Ureter (tissue), 1 donor: ENCODE results near the gene PRKCE. TPM values are rescaled to one million over a fixed set of nuclear protein-coding genes. Genes with fewer than 3 reads are reported as not detected.
"Not testable (repeated sequence)": the region's sequence is repeated elsewhere in the genome, so short reads cannot be mapped to it uniquely, and the experiment has no call there.

Experiments used
- DNase-seq: peaks from one replicate; pipeline ENCODE4 v3.0.0-alpha.2; 2020; ENCODE audit warnings: low spot score
- total RNA-seq: library from RNA; stranded (reverse); gene quantifications from one replicate; pipeline ENCODE4 v1.2.4, GENCODE V29; 2023
- donor health status: DM: yes; HTN: yes; CAD: no.

The PRKCE gene
- total RNA-seq, 1 donor from 2014 or later, result 54.3 TPM

- DNase-seq, result no peak
Measured at GRCh38 chr2:46187112-46187618, 535.7 kb downstream of the PRKCE start.

- DNase-seq, result no peak
Measured at GRCh38 chr2:46188041-46188716, 536.7 kb downstream of the PRKCE start.

- DNase-seq, result no peak
Measured at GRCh38 chr2:46193356-46193755, 541.9 kb downstream of the PRKCE start.

- DNase-seq, result no peak
Measured at GRCh38 chr2:46193855-46194254, 542.4 kb downstream of the PRKCE start.

GRCh38 chr2:46194856-46195255, 543.4 kb downstream of the PRKCE start:
- DNase-seq, result no peak

DNA sequence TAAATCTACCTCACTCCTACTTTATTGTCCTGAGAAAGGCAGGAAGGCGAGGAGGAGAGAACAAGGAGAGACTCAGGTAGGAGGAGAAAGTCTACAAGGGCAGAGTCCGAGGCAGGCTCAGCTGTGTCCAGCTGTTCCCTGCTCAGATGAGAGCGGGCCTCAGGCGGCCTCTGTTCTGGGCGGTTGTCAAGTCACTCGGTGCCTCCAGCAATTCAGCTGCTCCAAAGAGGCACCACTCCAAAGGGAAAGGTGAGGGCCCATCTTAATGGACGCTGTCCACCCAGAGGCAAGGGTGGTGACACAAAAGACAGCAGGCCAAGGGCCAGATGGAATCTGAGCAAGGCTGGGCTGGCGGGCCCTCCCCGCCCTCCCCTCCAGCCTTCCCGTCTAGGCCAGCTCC, 544.3 kb downstream of the PRKCE start:
- no peak for DNase-seq

DNA sequence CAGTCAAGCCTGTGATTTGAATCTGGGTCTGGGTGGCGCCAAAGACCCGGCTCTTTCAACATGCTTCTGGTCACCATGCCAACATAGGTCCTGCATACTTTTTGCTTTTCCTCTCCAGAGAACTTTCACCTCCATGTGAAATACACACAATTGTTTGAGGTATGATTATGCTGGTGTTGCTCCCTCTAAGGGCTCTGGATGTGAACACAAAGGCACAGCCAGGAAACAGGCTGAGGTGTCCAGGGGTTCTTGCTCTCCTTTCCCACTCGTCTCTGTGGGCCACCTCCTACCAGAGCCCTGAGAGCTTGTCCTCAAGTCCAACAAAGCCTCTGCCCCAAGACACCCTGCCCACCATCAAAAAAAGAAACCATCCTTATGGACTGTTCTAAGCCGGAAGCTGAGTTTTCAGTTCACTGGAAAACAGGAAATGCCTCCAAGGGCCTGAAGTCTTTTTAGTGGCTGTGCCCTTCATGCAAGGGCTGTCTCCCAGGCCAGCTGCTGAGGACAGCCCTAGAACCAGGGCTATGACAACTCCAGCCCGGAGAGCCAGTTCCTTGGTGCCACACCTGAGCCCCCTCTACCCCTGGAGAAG, 545.5 kb downstream of the PRKCE start:
- DNase-seq, result no peak

GRCh38 chr2:46197672-46198071, 546.2 kb downstream of the PRKCE start:
- no peak for DNase-seq

DNA sequence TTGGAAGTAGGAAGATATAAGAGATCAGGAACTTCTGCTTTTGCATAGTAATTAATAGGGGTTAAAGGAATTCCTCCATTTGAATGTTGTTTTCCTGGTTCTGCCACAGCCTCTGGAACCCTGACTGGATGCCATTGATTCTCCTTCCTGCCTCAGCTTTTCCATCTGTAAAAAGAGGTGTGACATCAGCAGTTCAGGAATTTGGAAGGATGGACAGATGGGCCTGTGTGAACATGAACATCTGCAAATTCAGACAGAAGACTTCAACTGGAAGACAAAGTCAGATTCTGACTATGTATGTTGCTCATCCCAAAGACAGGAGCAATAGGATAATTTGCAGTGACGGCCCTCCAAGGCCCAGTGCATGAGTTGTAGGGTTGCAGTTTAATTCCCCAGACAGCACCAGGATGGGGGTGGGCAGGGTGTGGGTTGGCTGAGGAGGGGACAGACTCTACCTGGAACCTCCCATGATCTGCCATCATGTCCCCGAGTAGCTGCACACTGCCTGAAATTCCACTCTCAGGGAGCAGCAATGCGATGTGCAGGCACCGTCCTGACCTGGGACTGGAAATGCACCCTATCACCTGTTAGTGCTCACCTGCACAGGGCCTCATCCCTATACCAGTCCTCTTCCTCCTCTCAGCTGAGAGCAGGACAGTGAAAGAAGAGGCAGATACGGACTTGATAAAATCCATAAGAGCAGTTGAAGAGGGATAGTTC, 546.8 kb downstream of the PRKCE start:
- no peak for DNase-seq

GRCh38 chr2:46198966-46199365, 547.5 kb downstream of the PRKCE start:
- DNase-seq, result no peak

- DNase-seq, result no peak
Measured at GRCh38 chr2:46200100-46200690, 548.7 kb downstream of the PRKCE start.

- no peak for DNase-seq
Measured at GRCh38 chr2:46200861-46201605, 549.6 kb downstream of the PRKCE start.

DNA sequence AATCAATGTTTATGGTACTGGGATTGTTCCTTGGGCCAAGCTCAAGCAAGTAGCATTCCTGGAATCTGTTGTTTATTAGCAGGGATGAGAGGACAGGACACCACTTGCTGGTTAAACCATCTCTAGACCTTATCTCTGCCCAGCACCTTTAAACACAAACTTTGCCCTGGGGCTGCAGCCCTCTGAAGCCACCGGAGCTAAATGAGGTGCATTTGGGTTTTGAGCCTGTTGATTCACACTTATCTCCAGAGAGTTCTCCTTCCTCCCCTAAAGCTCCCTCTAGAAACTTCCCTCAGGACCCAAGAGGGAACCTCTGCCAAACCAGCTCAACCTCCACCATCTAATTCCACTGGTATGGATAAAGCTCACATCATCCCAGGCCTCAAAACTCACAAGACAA, 551.0 kb downstream of the PRKCE start:
- no peak for DNase-seq

- no peak for DNase-seq
Measured at GRCh38 chr2:46202987-46203386, 551.5 kb downstream of the PRKCE start.

- not testable (repeated sequence) for DNase-seq
Measured at GRCh38 chr2:46203636-46204035, 552.2 kb downstream of the PRKCE start.

GRCh38 chr2:46207591-46207990, 556.1 kb downstream of the PRKCE start:
- DNase-seq, result no peak

DNA sequence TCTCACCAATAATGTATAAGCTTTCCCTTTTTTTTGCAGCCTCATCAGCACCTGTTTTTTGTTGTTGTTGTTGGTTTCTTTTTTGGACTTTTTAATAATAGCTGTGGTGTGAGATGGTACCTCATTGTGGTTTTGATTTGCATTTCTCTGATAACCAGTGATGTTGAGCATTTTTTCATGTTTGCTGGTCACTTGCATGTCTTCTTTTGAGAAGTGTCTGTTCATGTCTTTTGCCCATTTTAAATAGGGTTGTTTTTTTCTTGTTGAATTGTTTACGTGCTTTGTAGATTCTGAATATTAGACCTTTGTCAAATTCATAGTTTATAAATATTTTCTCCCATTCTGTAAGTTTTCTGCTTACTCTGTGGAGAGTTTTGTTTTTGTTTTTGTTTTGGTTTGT, 557.3 kb downstream of the PRKCE start:
- DNase-seq, result no peak

DNA sequence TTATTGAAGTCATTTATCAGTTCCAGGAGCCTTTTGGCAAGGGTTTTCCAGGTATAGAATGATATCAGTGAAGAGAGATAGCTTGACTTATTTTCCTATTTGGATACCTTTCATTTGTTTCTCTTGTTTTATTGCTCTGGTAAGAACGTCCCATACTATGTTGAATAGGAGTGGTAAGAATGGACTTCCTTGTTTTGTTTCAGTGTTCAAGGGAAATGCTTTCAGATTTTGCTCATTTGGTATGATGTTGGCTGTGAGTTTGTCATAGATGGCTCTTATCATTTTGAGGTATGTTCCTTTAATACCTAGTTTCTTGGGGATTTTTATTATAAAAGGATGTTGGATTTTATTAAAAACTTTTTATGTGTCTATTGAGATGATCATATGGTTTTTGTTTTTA, 558.6 kb downstream of the PRKCE start:
- no peak for DNase-seq

GRCh38 chr2:46211461-46211860, 560.0 kb downstream of the PRKCE start:
- no peak for DNase-seq

DNA sequence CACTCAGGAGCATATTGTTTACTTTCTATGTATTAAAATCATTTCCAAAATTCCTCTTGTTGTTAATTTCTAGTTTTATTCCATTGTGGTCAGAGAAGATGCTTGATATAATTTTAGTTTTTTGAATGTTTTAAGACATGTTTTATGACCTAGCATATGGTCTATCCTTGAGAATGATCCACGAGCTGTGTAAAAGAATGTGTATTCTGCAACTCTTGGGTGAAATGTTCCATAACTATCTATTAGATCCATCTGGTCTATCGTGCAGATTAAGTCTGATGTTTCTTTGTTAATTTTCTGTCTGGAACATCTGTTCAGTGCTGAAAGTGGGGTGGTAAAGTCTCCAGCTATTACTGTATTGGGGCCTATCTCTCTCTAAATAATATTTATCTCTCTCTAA, 562.4 kb downstream of the PRKCE start:
- no peak for DNase-seq

- no peak for DNase-seq
Measured at GRCh38 chr2:46216213-46216612, 564.7 kb downstream of the PRKCE start.

DNA sequence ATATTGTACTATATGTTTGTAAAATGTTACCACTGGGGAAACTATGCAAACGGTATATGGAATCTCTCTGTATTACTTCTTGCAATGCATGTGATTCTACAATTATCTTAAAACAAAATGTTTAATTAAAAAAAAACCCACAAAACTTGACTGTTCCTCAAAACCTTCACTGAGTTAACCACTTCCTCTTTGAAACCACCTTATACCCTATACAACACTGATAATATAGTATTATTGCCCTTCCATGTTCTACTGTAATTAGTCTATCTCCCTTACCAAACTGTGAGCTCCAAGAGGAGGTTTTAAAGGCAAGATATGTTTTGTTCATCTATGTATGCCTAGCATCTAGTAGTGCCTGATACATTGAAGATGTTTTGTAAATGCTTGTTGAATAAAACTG, 572.0 kb downstream of the PRKCE start:
- not testable (repeated sequence) for DNase-seq
